ENCODE measurements around the gene SLC25A34. TPM values are rescaled to one million over a fixed set of nuclear protein-coding genes. Genes with fewer than 3 reads are reported as not detected.

SLC25A34 gene
- total and polyA plus RNA-seq, 9 donors, result 1.0 to 2.5 (median 1.9) TPM

GRCh38 chr1:15765495-15766194 is 29.6 kb downstream of the SLC25A34 start:
- intact Hi-C loops (cut with DNase I), result no loop called here
- Histone ChIP-seq H3K27ac (no peak overlapping the region), H3K27me3 (no peaks in the 10 kb centered on the region), H3K36me3 (no peaks in the 10 kb centered on the region), H3K9me3 (no peaks in the 10 kb centered on the region), H3K4me3 (no peak overlapping the region), H3K4me1 (ENCODE audit: insufficient read depth) (peaks cover 10% of the 10 kb centered on the region)
- TF ChIP-seq CTCF (IDR thresholded peaks at IDR 0.05) (no peak), POLR2A (IDR thresholded peaks at IDR 0.05) (no peak), EP300 (IDR thresholded peaks at IDR 0.05) (no peak)
- WGBS, 3 donors, result 62 to 80% (median 70%) methylated on average over 20 of the region's 20 CpGs
- no peak for DNase-seq

GRCh38 chr1:15767941-15768340 is 31.9 kb downstream of the SLC25A34 start:
- no peaks in the 10 kb centered on the region for H3K27me3 ChIP-seq
- peaks cover 1% of the 10 kb centered on the region for H3K4me1 ChIP-seq (ENCODE audit: insufficient read depth)
- intact Hi-C loops (cut with DNase I), result no loop called here
- no peaks in the 10 kb centered on the region for H3K9me3 ChIP-seq
- TF ChIP-seq EP300 (IDR thresholded peaks at IDR 0.05) (no peak), POLR2A (IDR thresholded peaks at IDR 0.05) (no peak), CTCF (IDR thresholded peaks at IDR 0.05) (no peak)
- H3K27ac ChIP-seq, result no peak overlapping the region
- H3K4me3 ChIP-seq, result no peak overlapping the region
- 92 to 95% (median 93%) methylated on average over 5 of the region's 5 CpGs for WGBS, 3 donors
- DNase-seq, result no peak
- H3K36me3 ChIP-seq, result no peaks in the 10 kb centered on the region

- Histone ChIP-seq H3K9me3 (no peaks in the 10 kb centered on the region), H3K36me3 (no peaks in the 10 kb centered on the region), H3K27me3 (no peaks in the 10 kb centered on the region), H3K27ac (no peak overlapping the region), H3K4me1 (ENCODE audit: insufficient read depth) (peaks cover 1% of the 10 kb centered on the region), H3K4me3 (no peak overlapping the region)
- WGBS, 3 donors, result 93 to 95% (median 94%) methylated on average over 7 of the region's 7 CpGs
- no peak for TF ChIP-seq CTCF (IDR thresholded peaks at IDR 0.05)
- TF ChIP-seq POLR2A (IDR thresholded peaks at IDR 0.05), result no peak
- no peak for TF ChIP-seq EP300 (IDR thresholded peaks at IDR 0.05)
- intact Hi-C loops (cut with DNase I), result no loop called here
- no peak for DNase-seq
These were observed 32.3 kb downstream of the SLC25A34 start for GRCh38 chr1:15768388-15768787.

GRCh38 chr1:15770313-15770962 is 34.4 kb downstream of the SLC25A34 start:
- DNase-seq, result no peak
- Histone ChIP-seq H3K9me3 (no peaks in the 10 kb centered on the region), H3K4me1 (ENCODE audit: insufficient read depth) (no peaks in the 10 kb centered on the region), H3K36me3 (no peaks in the 10 kb centered on the region), H3K27me3 (no peaks in the 10 kb centered on the region), H3K27ac (no peak overlapping the region), H3K4me3 (no peak overlapping the region)
- TF ChIP-seq CTCF (IDR thresholded peaks at IDR 0.05) (no peak), EP300 (IDR thresholded peaks at IDR 0.05) (no peak), POLR2A (IDR thresholded peaks at IDR 0.05) (no peak)
- 83 to 91% (median 87%) methylated on average over 14 of the region's 14 CpGs for WGBS, 3 donors
- intact Hi-C loops (cut with DNase I), result no loop called here

Measured in ovary (tissue), 9 donors.